PC-3 (cell line): ENCODE results near the gene TIMMDC1.

Experiments
- EZH2 ChIP-seq: fragments of 300-600 bp; sonication (generic); IDR thresholded peaks from one replicate; pipeline ENCODE4 v1.6.1; 2017; ENCODE audit warnings: antibody characterized with exemption, mild to moderate bottlenecking, low read length; ENCODE audit not compliant: unreplicated experiment
- EZH2phosphoT487 ChIP-seq: fragments of 300-600 bp; sonication (generic); IDR thresholded peaks from 2 replicates; pipeline ENCODE4 v1.6.1; 2018; ENCODE audit warnings: mild to moderate bottlenecking, antibody characterized with exemption, low read length, borderline replicate concordance
- TF ChIP-seq, protein P1 (sequence below): fragments of 300-600 bp; sonication (generic); conservative IDR thresholded peaks from 2 replicates; pipeline ENCODE4 v1.5.1; 2017; ENCODE audit warnings: antibody characterized with exemption, low read depth, mild to moderate bottlenecking, low read length

DNA sequence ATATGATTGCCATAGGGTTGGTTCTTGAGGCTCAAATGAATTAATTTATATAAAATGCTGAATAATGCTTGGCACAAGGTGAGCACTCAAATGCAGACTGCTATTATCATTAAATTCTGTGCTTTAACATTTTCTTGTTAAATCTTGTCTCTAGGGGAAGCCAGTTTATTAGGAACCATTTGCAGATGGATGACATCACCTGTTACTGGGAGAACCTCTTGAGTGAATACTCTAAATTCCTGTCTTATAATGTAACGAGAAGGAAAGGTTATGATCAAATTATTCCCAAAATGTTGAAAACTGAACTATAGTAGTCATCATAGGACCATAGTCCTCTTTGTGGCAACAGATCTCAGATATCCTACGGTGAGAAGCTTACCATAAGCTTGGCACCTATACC is 6.2 kb upstream of the TIMMDC1 start:
- TF ChIP-seq, protein P1, sequence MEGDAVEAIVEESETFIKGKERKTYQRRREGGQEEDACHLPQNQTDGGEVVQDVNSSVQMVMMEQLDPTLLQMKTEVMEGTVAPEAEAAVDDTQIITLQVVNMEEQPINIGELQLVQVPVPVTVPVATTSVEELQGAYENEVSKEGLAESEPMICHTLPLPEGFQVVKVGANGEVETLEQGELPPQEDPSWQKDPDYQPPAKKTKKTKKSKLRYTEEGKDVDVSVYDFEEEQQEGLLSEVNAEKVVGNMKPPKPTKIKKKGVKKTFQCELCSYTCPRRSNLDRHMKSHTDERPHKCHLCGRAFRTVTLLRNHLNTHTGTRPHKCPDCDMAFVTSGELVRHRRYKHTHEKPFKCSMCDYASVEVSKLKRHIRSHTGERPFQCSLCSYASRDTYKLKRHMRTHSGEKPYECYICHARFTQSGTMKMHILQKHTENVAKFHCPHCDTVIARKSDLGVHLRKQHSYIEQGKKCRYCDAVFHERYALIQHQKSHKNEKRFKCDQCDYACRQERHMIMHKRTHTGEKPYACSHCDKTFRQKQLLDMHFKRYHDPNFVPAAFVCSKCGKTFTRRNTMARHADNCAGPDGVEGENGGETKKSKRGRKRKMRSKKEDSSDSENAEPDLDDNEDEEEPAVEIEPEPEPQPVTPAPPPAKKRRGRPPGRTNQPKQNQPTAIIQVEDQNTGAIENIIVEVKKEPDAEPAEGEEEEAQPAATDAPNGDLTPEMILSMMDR = no peak
- no peak for TF ChIP-seq EZH2
- no peak for TF ChIP-seq EZH2phosphoT487
